GM18499 (cell line): ENCODE data around the gene PTP4A2.
"Not testable (repeated sequence)": the region's sequence is repeated elsewhere in the genome, so short reads cannot be mapped to it uniquely, and the experiment has no call there.

ENCODE experiments used
- ATAC-seq: cut with Tn5 transposase; IDR thresholded peaks from one replicate; pipeline ENCODE4 v1.9.1; 2021; ENCODE audit warnings: moderate number of reproducible peaks; ENCODE audit not compliant: insufficient read depth, unreplicated experiment

The PTP4A2 gene

GRCh38 chr1:31897526-31898100, 40.6 kb downstream of the PTP4A2 start:
- no peak for ATAC-seq

GRCh38 chr1:31895474-31896198, 42.5 kb downstream of the PTP4A2 start:
- not testable (repeated sequence) for ATAC-seq

GRCh38 chr1:31891280-31891679, 46.9 kb downstream of the PTP4A2 start:
- ATAC-seq = no peak

GRCh38 chr1:31888291-31888690, 49.9 kb downstream of the PTP4A2 start:
- ATAC-seq = no peak

GRCh38 chr1:31886866-31887265, 51.3 kb downstream of the PTP4A2 start:
- no peak for ATAC-seq

- ATAC-seq = no peak
Measured at GRCh38 chr1:31885851-31886250, 52.3 kb downstream of the PTP4A2 start.

GRCh38 chr1:31883357-31883942, 54.7 kb downstream of the PTP4A2 start:
- ATAC-seq = no peak

- ATAC-seq = no peak
Measured at GRCh38 chr1:31881688-31882000, 56.5 kb downstream of the PTP4A2 start.

- no peak for ATAC-seq
Measured at GRCh38 chr1:31880957-31881687, 57.0 kb downstream of the PTP4A2 start.

GRCh38 chr1:31879981-31880608, 58.1 kb downstream of the PTP4A2 start:
- no peak for ATAC-seq

- ATAC-seq = no peak
Measured at GRCh38 chr1:31878058-31878457, 60.1 kb downstream of the PTP4A2 start.

- no peak for ATAC-seq
Measured at GRCh38 chr1:31877544-31877943, 60.6 kb downstream of the PTP4A2 start.

- no peak for ATAC-seq
Measured at GRCh38 chr1:31875636-31876236, 62.4 kb downstream of the PTP4A2 start.

GRCh38 chr1:31874942-31875341, 63.2 kb downstream of the PTP4A2 start:
- ATAC-seq = no peak

- ATAC-seq = no peak
Measured at GRCh38 chr1:31872658-31873636, 65.2 kb downstream of the PTP4A2 start.

- no peak for ATAC-seq
Measured at GRCh38 chr1:31871703-31872102, 66.5 kb downstream of the PTP4A2 start.

GRCh38 chr1:31870086-31870736, 68.0 kb downstream of the PTP4A2 start:
- no peak for ATAC-seq

- ATAC-seq = no peak
Measured at GRCh38 chr1:31869449-31869848, 68.7 kb downstream of the PTP4A2 start.

GRCh38 chr1:31868862-31869261, 69.3 kb downstream of the PTP4A2 start:
- no peak for ATAC-seq
